ENCODE data around the gene ROBO1.
A peak's percentile ranks its signal among the peaks of the same experiment; 100 is the strongest.

The ROBO1 gene

DNA sequence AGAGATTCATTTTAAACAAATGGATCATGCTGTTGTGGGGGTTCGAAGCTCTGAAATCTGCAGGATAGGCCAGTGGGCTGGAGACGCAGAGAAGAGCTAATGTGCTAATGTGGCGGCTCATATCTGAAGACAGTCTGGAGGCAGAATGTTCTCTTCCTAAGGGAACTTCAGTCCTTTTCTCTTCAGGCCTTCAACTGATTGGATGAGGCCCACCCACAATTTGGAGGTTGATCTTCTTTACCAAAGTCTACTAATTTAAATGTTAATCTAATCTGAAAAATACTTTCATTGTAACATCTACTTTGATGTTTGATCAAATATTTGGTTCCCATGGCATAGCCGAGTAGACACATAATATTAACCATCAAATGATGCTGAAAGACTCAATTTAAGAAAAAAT is 940.2 kb downstream of the ROBO1 start:
- DNase-seq, result no peak

DNA sequence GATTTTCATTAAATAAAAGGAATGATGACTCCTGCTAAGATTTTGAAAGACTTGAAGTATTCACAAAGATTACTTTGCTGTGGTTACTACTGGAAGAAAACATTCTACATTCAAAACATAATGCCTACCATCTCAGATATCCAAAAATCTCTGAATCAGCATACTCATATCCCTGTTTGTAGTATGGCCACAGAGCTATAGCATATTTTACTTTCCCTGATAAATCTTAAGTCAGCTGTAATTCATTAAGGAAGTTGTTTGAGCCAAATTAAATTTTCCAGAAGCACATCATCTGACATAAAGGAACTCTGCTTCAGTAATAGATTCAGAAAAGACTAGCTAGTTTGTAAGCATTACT is 942.0 kb downstream of the ROBO1 start:
- peak; percentile 4 for DNase-seq

DNA sequence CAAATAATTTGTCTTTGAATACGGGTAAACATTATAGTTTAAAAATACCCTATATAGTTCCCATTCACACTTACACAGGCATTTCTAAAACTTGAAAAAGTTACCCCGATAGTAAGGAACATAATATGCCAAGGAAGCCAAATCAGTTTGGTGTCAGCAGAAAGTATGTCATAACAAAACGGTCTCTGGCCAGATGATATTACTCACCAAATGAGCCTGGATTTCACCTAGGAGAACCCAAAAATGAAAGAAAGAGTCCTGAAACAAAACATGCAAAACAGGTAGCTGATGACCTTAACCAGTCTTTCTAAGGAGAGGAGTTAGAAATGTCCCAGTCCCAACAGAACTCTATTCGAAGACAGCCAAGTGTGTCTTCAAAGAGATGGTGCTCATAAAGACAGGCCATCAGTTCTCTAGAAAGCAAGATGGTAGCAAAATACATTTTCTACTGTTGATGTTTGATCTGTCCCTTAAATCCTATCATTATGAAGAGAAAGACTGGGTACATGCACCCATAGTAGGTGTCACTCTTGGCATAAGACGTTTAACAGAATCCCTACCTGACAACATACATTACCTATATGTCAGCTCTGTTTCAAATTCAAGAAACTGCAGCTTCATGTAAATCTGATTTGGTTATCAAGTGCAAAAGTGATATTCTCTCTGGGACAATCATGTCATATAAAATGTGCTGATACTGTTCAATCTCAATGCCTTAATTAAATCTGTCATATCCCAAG is 942.5 kb downstream of the ROBO1 start:
- DNase-seq, result no peak

- DNase-seq, result peak; percentile 27
Observed at GRCh38 chr3:78823859-78824258, 943.9 kb downstream of the ROBO1 start.

DNA sequence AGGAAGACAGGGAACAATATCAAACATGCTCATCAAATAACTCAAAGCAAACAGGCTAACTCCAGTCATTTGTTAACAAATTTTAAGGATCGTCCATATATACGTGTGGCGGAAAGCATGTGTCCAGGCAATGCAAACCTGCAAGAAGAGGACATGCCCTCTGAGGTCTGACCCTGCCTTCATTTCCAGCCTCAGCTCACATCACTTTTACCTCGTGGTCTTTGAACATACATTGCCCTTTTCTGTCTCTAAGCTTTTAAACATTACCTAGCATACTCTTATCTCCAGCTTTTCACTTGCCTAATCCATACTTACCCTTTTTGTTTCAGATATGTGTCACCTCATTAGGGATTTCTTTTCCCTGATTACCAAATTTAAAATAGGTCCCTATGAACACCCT is 944.4 kb downstream of the ROBO1 start:
- no peak for DNase-seq

GRCh38 chr3:78822726-78823125 is 945.1 kb downstream of the ROBO1 start:
- DNase-seq, result no peak

GRCh38 chr3:78820542-78820941 is 947.3 kb downstream of the ROBO1 start:
- DNase-seq, result no peak

- no peak for DNase-seq
Observed at GRCh38 chr3:78818161-78818985, 949.4 kb downstream of the ROBO1 start.

- DNase-seq, result no peak
Observed at GRCh38 chr3:78814893-78815562, 952.8 kb downstream of the ROBO1 start.

GRCh38 chr3:78812166-78812565 is 955.6 kb downstream of the ROBO1 start:
- no peak for DNase-seq

GRCh38 chr3:78809966-78810365 is 957.8 kb downstream of the ROBO1 start:
- no peak for DNase-seq

DNA sequence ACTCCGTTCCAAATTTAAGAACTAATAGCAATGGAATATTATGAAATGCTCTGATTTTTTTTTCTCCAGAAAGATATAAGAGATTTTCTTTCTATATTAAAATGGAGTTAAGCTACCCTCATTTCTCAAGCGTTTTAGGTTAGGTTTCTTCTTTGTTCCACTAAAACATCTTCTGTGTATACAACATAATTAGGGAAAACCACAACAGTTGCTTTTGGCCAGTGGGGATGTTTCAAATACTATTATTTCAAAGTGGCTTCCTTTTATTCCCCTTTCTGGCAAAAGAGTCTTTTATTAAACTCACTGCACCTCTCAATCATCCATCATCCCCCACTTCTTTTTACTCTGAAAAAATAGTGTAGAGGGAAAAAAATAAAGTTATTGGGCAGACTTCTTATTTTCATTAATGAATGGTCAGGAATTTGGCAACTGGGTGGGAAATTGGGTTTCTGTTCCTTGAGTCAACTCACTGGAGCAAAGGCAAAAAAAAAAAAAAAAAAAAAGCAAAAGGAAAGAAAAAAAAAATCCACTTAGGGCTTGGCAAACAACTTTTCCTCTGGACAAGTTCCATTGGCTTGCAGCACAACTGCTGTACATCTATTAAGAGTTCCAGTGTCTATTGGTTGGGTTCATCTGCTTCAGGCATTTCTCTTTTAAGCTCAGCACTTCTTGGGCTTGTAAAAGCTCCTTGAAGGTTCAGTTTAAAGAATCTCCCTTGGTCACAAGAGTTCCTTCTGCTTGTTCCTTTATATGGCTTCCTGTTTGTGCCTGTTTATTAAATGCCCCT is 963.4 kb downstream of the ROBO1 start:
- no peak for DNase-seq

GRCh38 chr3:78802562-78802930 is 965.3 kb downstream of the ROBO1 start:
- no peak for DNase-seq

DNA sequence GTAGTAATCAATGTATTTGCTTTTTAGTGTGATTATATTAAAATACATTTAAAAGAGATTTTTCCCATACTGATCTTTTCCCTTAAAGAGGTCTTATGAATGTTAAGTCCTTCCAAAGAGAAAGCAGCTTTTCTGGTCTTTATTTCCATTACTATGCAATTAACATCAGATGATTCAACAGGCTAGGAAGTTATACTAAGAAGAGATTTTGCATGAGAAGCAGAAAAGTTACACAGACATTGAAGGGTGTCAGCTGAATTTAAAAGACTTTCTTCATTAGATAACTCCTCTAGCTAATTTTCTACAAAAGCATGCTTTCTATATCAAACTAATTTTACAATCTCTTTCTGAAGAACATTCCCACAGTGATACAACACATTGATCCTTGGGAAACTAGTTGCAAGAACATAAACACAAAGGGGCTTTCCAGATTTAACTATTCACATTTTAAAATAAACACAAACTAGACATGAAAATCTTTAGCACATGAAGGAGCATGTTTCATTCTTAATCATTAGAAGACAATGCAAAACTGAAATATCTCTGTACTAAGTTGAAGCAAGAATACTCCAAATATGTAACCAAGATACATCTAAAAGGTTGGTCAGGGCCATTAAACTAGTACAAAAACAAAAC is 965.8 kb downstream of the ROBO1 start:
- no peak for DNase-seq

DNA sequence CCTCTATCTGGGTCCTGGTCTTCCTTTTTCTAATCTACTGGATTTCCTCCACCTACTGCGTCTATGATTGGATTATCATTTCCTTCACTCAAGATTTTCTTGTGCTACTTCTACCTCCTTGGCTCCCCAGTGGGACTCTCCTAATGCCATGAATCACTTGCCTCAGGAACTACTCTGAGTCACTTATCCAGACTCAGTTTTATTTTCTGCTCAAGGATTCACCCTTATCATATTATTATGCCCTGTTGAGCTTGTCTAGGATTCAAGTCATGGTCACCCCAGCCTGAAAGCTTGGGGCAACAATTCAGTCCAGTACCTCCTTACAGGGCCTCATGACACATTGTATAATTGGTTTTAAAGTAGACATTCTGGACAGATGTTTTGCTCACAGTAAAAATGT is 968.1 kb downstream of the ROBO1 start:
- no peak for DNase-seq

- DNase-seq, result no peak
Observed at GRCh38 chr3:78798266-78798832, 969.4 kb downstream of the ROBO1 start.

DNA sequence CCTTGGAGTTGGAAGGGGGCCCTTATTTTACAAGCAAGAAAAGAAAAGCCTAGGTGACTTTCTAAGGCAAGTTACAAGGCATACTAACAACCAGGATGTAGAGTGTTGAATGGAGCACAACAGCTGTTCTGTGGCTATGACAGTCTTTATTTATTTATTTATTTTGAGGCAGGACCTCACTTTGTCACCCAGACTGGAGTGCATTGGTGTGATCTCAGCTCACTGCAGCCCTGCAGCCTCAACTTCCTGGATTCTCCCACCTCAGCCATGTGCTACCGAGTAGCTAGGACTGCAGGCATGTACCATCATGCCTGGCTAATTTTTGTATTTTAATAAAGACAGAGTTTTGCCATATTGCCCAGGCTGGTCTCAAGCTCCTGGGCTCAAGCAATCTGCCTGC is 973.4 kb downstream of the ROBO1 start:
- DNase-seq, result no peak

DNA sequence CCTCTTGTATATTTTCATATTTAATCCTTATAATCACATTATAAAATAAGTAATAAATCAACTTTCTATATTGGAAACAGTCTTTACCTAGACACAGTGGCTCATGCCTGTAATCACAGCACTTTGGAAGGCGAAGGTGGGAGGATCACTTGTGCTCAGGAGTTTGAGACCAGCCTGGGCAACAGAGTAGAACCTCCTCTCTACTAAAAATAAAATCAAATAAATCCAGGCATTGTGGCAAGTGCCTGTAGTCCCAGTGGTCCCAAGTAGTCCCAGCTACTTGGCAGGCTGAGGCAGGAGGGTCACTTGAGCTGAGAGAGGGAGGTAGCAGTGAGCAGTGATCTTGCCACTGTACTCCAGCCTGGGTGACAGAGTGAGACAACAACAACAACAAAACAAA is 975.1 kb downstream of the ROBO1 start:
- DNase-seq, result no peak

GRCh38 chr3:78792212-78792611 is 975.6 kb downstream of the ROBO1 start:
- DNase-seq, result no peak

GRCh38 chr3:78791753-78792152 is 976.0 kb downstream of the ROBO1 start:
- no peak for DNase-seq

DNA sequence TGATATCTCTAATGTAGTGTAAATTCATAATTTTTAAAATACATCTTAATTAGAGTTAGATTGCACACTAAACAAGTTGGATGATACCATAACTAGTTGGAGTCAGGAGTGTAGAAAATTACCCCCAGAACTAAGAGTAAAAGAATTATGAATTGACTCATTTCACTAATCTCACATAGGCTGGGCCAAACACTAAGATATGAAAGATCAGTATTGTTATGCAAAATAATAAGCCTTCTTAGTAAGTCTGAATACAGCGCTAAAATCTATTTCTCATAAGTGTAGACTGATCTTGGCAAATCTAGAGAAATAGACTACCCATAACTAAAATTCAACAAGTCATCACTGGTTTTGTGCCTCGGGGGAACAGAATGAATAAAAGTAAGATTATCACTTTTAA is 979.0 kb downstream of the ROBO1 start:
- no peak for DNase-seq

DNA sequence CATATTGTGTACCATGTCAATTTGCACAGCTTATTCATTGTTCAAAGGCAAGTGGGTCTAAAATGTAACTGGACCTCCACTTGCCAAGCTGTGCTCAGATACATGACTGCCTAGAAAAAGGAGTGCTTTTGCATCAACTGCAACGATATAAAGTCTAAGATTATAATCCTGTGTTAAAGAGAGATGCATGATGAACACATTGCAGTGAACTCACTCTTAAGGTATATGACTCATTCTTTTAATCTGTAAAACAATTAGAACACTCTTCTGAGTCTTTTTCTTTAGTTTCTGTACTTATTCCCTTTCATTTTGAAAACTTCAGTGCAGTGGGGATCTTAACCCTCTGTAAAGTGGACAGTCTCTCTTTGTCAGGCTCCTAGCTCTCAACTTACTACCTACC is 982.8 kb downstream of the ROBO1 start:
- no peak for DNase-seq

All from fibroblast of skin of back (primary cell).